Prostate gland (tissue), 2 donors: Measurements from ENCODE around the gene PCDHGC3. TPM values are rescaled to one million over a fixed set of nuclear protein-coding genes. Genes with fewer than 3 reads are reported as not detected.

Source experiments
- DNase-seq: peaks from one replicate; pipeline ENCODE4 v3.0.0-alpha.2; 2019; ENCODE audit warnings: low spot score
- H3K27ac ChIP-seq, 2 donors: fragments of 200-600 bp; sonication (generic); 2 replicates each; pipeline ENCODE4 v1.5.1; 2017 to 2019
- H3K27me3 ChIP-seq: fragments of 200-600 bp; sonication (generic); replicated peaks from 2 replicates; pipeline ENCODE4 v1.5.1; 2019; ENCODE audit not compliant: insufficient read depth
- H3K36me3 ChIP-seq, 2 donors: fragments of 200-600 bp; sonication (generic); 1 replicate in 1 of 2; 2 replicates in 1 of 2; pipeline versions ENCODE4 v1.5.1 to v1.8.1; 2017 to 2019
- H3K4me1 ChIP-seq: fragments of 200-600 bp; sonication (generic); replicated peaks from 2 replicates; pipeline ENCODE4 v1.5.1; 2019
- H3K4me3 ChIP-seq, 2 donors: fragments of 200-600 bp; sonication (generic); 2 replicates each; pipeline ENCODE4 v1.5.1; 2017 to 2019
- H3K9me3 ChIP-seq: fragments of 200-600 bp; sonication (generic); 2 replicates; pipeline ENCODE4 v1.5.1; 2017
- POLR2A ChIP-seq: fragments of 450-650 bp; IDR thresholded peaks from one replicate; pipeline ENCODE4 v1.6.1; 2016; ENCODE audit warnings: antibody characterized with exemption, mild to moderate bottlenecking
- POLR2AphosphoS5 ChIP-seq: sonication (generic); formaldehyde crosslinking; IDR thresholded peaks from one replicate; pipeline ENCODE4 v1.6.1; 2017; ENCODE audit warnings: antibody characterized with exemption
- WGBS: methylation state at CpG from one replicate; pipeline ENCODE4 v1.1.5; 2018; 5-methylcytosine and 5-hydroxymethylcytosine counted together
- intact Hi-C: fragments of 100-400 bp; cut with DNase I; formaldehyde crosslinking; loops from one replicate; pipeline ENCODE4 v1.14.2; 2022
- total RNA-seq, 2 donors: library from RNA; depleted of rRNA; stranded (reverse); fragments of >200 nt; gene quantifications; one replicate each; pipeline ENCODE4 v1.1.0, GENCODE V29; 2016
- TF ChIP-seq, protein P1 (sequence below), 4 experiments: fragments of 200-600 bp in 2 of 4; fragments of 450-650 bp in 2 of 4; sonication (generic) in 2 of 4; IDR thresholded peaks; 1 replicate in 3 of 4; 2 replicates in 1 of 4; pipeline ENCODE4 v1.5.1; 2016 to 2019; ENCODE audit warnings: antibody characterized with exemption in 4 of 4, mild to moderate bottlenecking in 2 of 4, moderate library complexity in 2 of 4

Gene PCDHGC3
- total RNA-seq, 2 donors from 2014 or later = 27.6 to 55.3 TPM

DNA sequence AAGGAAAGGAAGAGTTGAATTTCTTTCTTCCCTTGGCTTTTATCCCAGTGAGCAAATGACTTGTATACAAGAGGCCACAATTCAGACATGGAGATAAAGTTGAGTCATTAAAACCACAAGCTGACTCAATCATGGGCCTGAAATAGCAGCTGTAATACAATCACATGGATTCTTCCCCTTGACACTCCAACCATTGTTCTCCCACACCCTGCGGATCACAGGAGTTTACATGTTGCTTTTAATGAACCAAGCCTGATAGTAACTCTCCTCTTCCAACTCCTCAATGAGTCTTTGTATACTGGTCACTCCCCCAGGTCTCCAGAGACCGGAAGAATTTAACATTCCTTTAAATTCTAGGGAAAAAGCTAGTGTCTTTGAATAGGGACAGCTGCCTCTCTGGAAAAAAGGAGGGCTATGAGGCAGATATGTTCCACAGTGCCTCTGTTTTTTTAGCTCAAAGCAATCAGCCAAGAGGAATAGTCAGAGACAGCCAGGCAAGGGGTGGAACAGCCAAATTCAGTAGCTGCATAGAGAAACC is 45.5 kb downstream of the PCDHGC3 start:
- no peak overlapping the region for H3K4me3 ChIP-seq
- TF ChIP-seq POLR2A (peak; percentile 32), POLR2AphosphoS5 (peak; percentile 34)
- TF ChIP-seq, protein P1, sequence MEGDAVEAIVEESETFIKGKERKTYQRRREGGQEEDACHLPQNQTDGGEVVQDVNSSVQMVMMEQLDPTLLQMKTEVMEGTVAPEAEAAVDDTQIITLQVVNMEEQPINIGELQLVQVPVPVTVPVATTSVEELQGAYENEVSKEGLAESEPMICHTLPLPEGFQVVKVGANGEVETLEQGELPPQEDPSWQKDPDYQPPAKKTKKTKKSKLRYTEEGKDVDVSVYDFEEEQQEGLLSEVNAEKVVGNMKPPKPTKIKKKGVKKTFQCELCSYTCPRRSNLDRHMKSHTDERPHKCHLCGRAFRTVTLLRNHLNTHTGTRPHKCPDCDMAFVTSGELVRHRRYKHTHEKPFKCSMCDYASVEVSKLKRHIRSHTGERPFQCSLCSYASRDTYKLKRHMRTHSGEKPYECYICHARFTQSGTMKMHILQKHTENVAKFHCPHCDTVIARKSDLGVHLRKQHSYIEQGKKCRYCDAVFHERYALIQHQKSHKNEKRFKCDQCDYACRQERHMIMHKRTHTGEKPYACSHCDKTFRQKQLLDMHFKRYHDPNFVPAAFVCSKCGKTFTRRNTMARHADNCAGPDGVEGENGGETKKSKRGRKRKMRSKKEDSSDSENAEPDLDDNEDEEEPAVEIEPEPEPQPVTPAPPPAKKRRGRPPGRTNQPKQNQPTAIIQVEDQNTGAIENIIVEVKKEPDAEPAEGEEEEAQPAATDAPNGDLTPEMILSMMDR (IDR thresholded peaks at IDR 0.05) = peak in 1 of 4 experiments; percentile 5
- intact Hi-C loops = loop anchor here (10.0 kb wide), 1 partner anchor 107 kb away; the partner anchor contains the start of genes PCDHGA10 and PCDHGB7
- peak overlapping the region; percentile 10 to 28 for H3K27ac ChIP-seq
- no peaks in the 10 kb centered on the region for H3K9me3 ChIP-seq
- 25% methylated on average over 2 of the region's 2 CpGs for WGBS
- no peaks in the 10 kb centered on the region for H3K27me3 ChIP-seq
- H3K4me1 ChIP-seq = no peaks in the 10 kb centered on the region
- no peak for DNase-seq
- H3K36me3 ChIP-seq = no peaks in the 10 kb centered on the region

- intact Hi-C loops = loop anchor here (10.0 kb wide), 1 partner anchor 108 kb away; the partner anchor contains the start of genes PCDHGA10 and PCDHGB7
- Histone ChIP-seq H3K36me3 (no peaks in the 10 kb centered on the region), H3K27me3 (no peaks in the 10 kb centered on the region), H3K4me3 (no peak overlapping the region), H3K4me1 (no peaks in the 10 kb centered on the region), H3K9me3 (no peaks in the 10 kb centered on the region), H3K27ac (no peak overlapping the region)
- DNase-seq = no peak
- TF ChIP-seq POLR2AphosphoS5 (no peak), POLR2A (no peak)
- TF ChIP-seq, protein P1 (IDR thresholded peaks at IDR 0.05) = no peak
- WGBS = 64% methylated on average over 2 of the region's 2 CpGs
These were observed 46.5 kb downstream of the PCDHGC3 start for GRCh38 chr5:141522301-141522700.

- H3K9me3 ChIP-seq = no peaks in the 10 kb centered on the region
- peaks cover 6% of the 10 kb centered on the region for H3K4me1 ChIP-seq
- intact Hi-C loops = loop anchor here (10.0 kb wide), 1 partner anchor 109 kb away; the partner anchor contains the start of genes PCDHGA10 and PCDHGB7
- no peak for DNase-seq
- no peak overlapping the region for H3K27ac ChIP-seq
- H3K36me3 ChIP-seq = no peaks in the 10 kb centered on the region
- TF ChIP-seq POLR2AphosphoS5 (no peak), POLR2A (no peak)
- TF ChIP-seq, protein P1 (IDR thresholded peaks at IDR 0.05) = no peak
- 72% methylated on average over 8 of the region's 8 CpGs for WGBS
- H3K27me3 ChIP-seq = no peaks in the 10 kb centered on the region
- H3K4me3 ChIP-seq = no peak overlapping the region
These were observed 48.2 kb downstream of the PCDHGC3 start for GRCh38 chr5:141523991-141524390.

GRCh38 chr5:141524604-141525597 is 49.1 kb downstream of the PCDHGC3 start:
- TF ChIP-seq POLR2AphosphoS5 = peak; percentile 79
- TF ChIP-seq POLR2A = no peak
- TF ChIP-seq, protein P1 (IDR thresholded peaks at IDR 0.05) = peak; percentile 97 to 99 (median 99)
- Histone ChIP-seq H3K27ac (peak overlapping the region; percentile 51 to 56), H3K27me3 (no peaks in the 10 kb centered on the region), H3K4me1 (peaks cover 6% of the 10 kb centered on the region), H3K4me3 (no peak overlapping the region), H3K36me3 (no peaks in the 10 kb centered on the region), H3K9me3 (no peaks in the 10 kb centered on the region)
- 36% methylated on average over 12 of the region's 12 CpGs for WGBS
- intact Hi-C loops = loop anchor here (1.0 to 10.0 kb wide), 2 partner anchors 50 to 110 kb away; partner anchors contain the start of genes PCDHGA10, PCDHGB7 and PCDHGC3
- DNase-seq = peak; percentile 74
